SK-N-SH (cell line): ENCODE results near the gene KCNN1. TPM values are rescaled to one million over a fixed set of nuclear protein-coding genes. Genes with fewer than 3 reads are reported as not detected.

Source experiments
- CTCF ChIA-PET: fragments of 300-600, 350-600 bp; formaldehyde crosslinking; extraction: SDS; loops from one replicate; lab custom pipeline; 2021; lab: Yijun Ruan, JAX
- POLR2A ChIA-PET: fragments of 350-600 bp; sonication (Branson Sonifier 250); formaldehyde crosslinking; extraction: SDS; loops from one replicate; lab custom pipeline; 2020; ENCODE audit warnings: antibody characterized with exemption, inconsistent platforms; lab: Yijun Ruan, JAX
- DNase-seq: peaks from one replicate; pipeline ENCODE4 v3.0.0; 2012
- H2AFZ ChIP-seq: fragments of 200-600 bp; sonication (generic); 2 replicates; pipeline ENCODE4 v1.8.1; 2016; ENCODE audit warnings: antibody characterized with exemption, mild to moderate bottlenecking, low read depth
- H3F3A ChIP-seq: fragments of 200-600 bp; sonication (generic); replicated peaks from 2 replicates; pipeline ENCODE3; 2016; ENCODE audit warnings: antibody characterized with exemption, mild to moderate bottlenecking; ENCODE audit not compliant: insufficient read depth
- H3K27ac ChIP-seq, 2 experiments: fragments of 200-500 bp in 1 of 2; fragments of 200-600 bp in 1 of 2; sonication (Bioruptor generic) in 1 of 2; sonication (generic), shearing (Covaris generic) in 1 of 2; 2 replicates each; pipeline versions ENCODE4 v1.5.1 to v1.6.1; 2014 to 2016; ENCODE audit warnings: low read depth in 2 of 2, inconsistent platforms in 1 of 2, low read length in 1 of 2, mild to moderate bottlenecking in 1 of 2, mixed read lengths in 1 of 2
- H3K27me3 ChIP-seq: fragments of 200-600 bp; sonication (generic), shearing (Covaris generic); 2 replicates; pipeline ENCODE4 v1.6.1; 2016; ENCODE audit warnings: mixed run types; ENCODE audit not compliant: insufficient read depth
- H3K36me3 ChIP-seq, 2 experiments: fragments of 200-500 bp in 1 of 2; fragments of 200-600 bp in 1 of 2; sonication (Bioruptor generic) in 1 of 2; sonication (generic) in 1 of 2; replicated peaks in 1 of 2; 2 replicates each; pipeline versions ENCODE3 to v1.5.1; 2014 to 2016; ENCODE audit warnings: low read length in 1 of 2, mild to moderate bottlenecking in 1 of 2; ENCODE audit not compliant: insufficient read depth in 2 of 2, control insufficient read depth in 1 of 2
- H3K4me1 ChIP-seq, 2 experiments: fragments of 200-500 bp in 1 of 2; fragments of 200-600 bp in 1 of 2; sonication (Bioruptor generic) in 1 of 2; sonication (generic), shearing (Covaris generic) in 1 of 2; 2 replicates each; pipeline versions ENCODE4 v1.5.1 to v1.6.1; 2014 to 2016; ENCODE audit warnings: low read depth in 1 of 2, low read length in 1 of 2, mixed run types in 1 of 2; ENCODE audit not compliant: insufficient read depth in 2 of 2, control insufficient read depth in 1 of 2
- H3K4me2 ChIP-seq: fragments of 200-600 bp; sonication (generic), shearing (Covaris generic); 2 replicates; pipeline ENCODE4 v1.6.1; 2017; ENCODE audit warnings: mixed run types
- H3K4me3 ChIP-seq, 2 experiments: fragments of 200-500 bp in 1 of 2; fragments of 200-600 bp in 1 of 2; sonication (Bioruptor generic) in 1 of 2; sonication (generic), shearing (Covaris generic) in 1 of 2; 2 replicates each; pipeline versions ENCODE4 v1.5.1 to v1.8.1; 2014 to 2016; ENCODE audit warnings: low read depth in 2 of 2, inconsistent platforms in 1 of 2, low read length in 1 of 2, mild to moderate bottlenecking in 1 of 2, mixed read lengths in 1 of 2, moderate library complexity in 1 of 2
- H3K79me2 ChIP-seq: fragments of 200-600 bp; sonication (generic); 2 replicates; pipeline ENCODE4 v1.8.1; 2017; ENCODE audit warnings: mild to moderate bottlenecking; ENCODE audit not compliant: insufficient read depth
- H3K9ac ChIP-seq: fragments of 200-600 bp; sonication (generic); 2 replicates; pipeline ENCODE4 v1.6.1; 2017; ENCODE audit warnings: mixed run types
- H3K9me2 ChIP-seq: fragments of 200-600 bp; sonication (generic); 2 replicates; pipeline ENCODE4 v1.6.1; 2017; ENCODE audit warnings: mixed run types
- H3K9me3 ChIP-seq: fragments of 200-600 bp; sonication (generic); 2 replicates; pipeline ENCODE4 v1.6.1; 2017; ENCODE audit warnings: mixed run types, mild to moderate bottlenecking, moderate library complexity
- H4K20me1 ChIP-seq: fragments of 200-600 bp; sonication (generic); 2 replicates; pipeline ENCODE4 v1.6.1; 2017; ENCODE audit warnings: mild to moderate bottlenecking, mixed run types; ENCODE audit not compliant: insufficient read depth
- ELF1 ChIP-seq: IDR thresholded peaks from 2 replicates; pipeline ENCODE4 v1.4.0; 2012
- EP300 ChIP-seq, 2 experiments: IDR thresholded peaks; 2 replicates each; pipeline versions ENCODE4 v1.4.0 to v1.6.1; 2012; ENCODE audit warnings: borderline replicate concordance in 1 of 2, low read depth in 1 of 2, low read length in 1 of 2
- EZH2phosphoT487 ChIP-seq: fragments of 200-600 bp; sonication (generic); IDR thresholded peaks from 2 replicates; pipeline ENCODE4 v1.6.1; 2017; ENCODE audit warnings: low read depth, mixed run types, mild to moderate bottlenecking, antibody characterized with exemption, moderate library complexity, borderline replicate concordance
- GATA2 ChIP-seq: sonication (generic); formaldehyde crosslinking; IDR thresholded peaks from 2 replicates; pipeline ENCODE4 v1.5.0; 2020; ENCODE audit warnings: mild to moderate bottlenecking, missing genetic modification reagents
- MAX ChIP-seq: IDR thresholded peaks from 2 replicates; pipeline ENCODE4 v1.4.0; 2012; ENCODE audit warnings: low read depth
- MXI1 ChIP-seq: IDR thresholded peaks from 2 replicates; pipeline ENCODE4 v1.6.1; 2012; ENCODE audit warnings: mild to moderate bottlenecking, low read depth, low read length, improper control_type of control experiment
- NFIC ChIP-seq: IDR thresholded peaks from 2 replicates; pipeline ENCODE4 v1.4.0; 2012; ENCODE audit warnings: borderline replicate concordance
- NRF1 ChIP-seq: IDR thresholded peaks from 2 replicates; pipeline ENCODE4 v1.6.1; 2012; ENCODE audit warnings: low read depth, mild to moderate bottlenecking, low read length
- RAD21 ChIP-seq: IDR thresholded peaks from 2 replicates; pipeline ENCODE4 v1.6.1; 2012; ENCODE audit warnings: mild to moderate bottlenecking, low read length
- RXRA ChIP-seq: IDR thresholded peaks from 2 replicates; pipeline ENCODE4 v1.4.0; 2012; ENCODE audit warnings: low read depth, mild to moderate bottlenecking, borderline replicate concordance
- TEAD4 ChIP-seq: IDR thresholded peaks from 2 replicates; pipeline ENCODE4 v1.4.0; 2012; ENCODE audit warnings: mild to moderate bottlenecking, borderline replicate concordance; ENCODE audit not compliant: insufficient read depth
- YY1 ChIP-seq: IDR thresholded peaks from 2 replicates; pipeline ENCODE4 v1.4.0; 2012; ENCODE audit warnings: low read depth, mild to moderate bottlenecking
- ZBTB33 ChIP-seq: IDR thresholded peaks from 2 replicates; pipeline ENCODE4 v1.4.0; 2012; ENCODE audit warnings: low read depth, borderline replicate concordance
- WGBS: methylation state at CpG from one replicate; pipeline ENCODE4 v1.1.6; 2017; ENCODE audit warnings: low lambda C conversion rate; 5-methylcytosine and 5-hydroxymethylcytosine counted together
- polyA plus RNA-seq, 3 experiments: library from polyadenylated mRNA; depleted of rRNA; stranded (reverse); fragments of >200 nt; gene quantifications; 2 replicates each; pipeline ENCODE4 v1.2.3, GENCODE V29; 2012

Gene KCNN1
- polyA plus RNA-seq, 1 of the 3 experiments (the other 2 are of a cell fraction): 3.6 TPM

GRCh38 chr19:17951990-17952976 lies 14.6 kb upstream of the KCNN1 start:
- no peaks in the 10 kb centered on the region for H3K36me3 ChIP-seq
- peaks cover 52% of the 10 kb centered on the region for H3K27me3 ChIP-seq
- no peak overlapping the region for H3K9ac ChIP-seq
- peaks cover 2% of the 10 kb centered on the region for H3F3A ChIP-seq
- no peak overlapping the region for H2AFZ ChIP-seq
- no peaks in the 10 kb centered on the region for H4K20me1 ChIP-seq
- no peak for TF ChIP-seq NRF1
- TF ChIP-seq EZH2phosphoT487: no peak; the same call in 1 of the 2 replicates
- no peak for TF ChIP-seq ELF1
- TF ChIP-seq GATA2 (CRISPR knock-in tag): no peak
- TF ChIP-seq TEAD4: no peak
- no peak for TF ChIP-seq MXI1
- no peak for TF ChIP-seq EP300 (IDR thresholded peaks at IDR 0.05; ENCODE audit: borderline replicate concordance in 1 of 2, low read depth in 1 of 2, low read length in 1 of 2)
- TF ChIP-seq RXRA: no peak
- TF ChIP-seq, all 33 proteins: peak for 0
- Histone ChIP-seq H3K4me1 (peaks cover 1 to 19% of the 10 kb centered on the region in 2 experiments; a peak in 2 of 4 replicates), H3K27ac (no peak overlapping the region), H3K4me2 (peak overlapping the region; percentile 63; the same call in 1 of the 2 replicates), H3K79me2 (no peaks in the 10 kb centered on the region), H3K4me3 (peak overlapping the region in 1 of 2 experiments; percentile 30; a peak in 2 of 4 replicates), H3K9me2 (no peaks in the 10 kb centered on the region), H3K9me3 (no peaks in the 10 kb centered on the region)
- DNase-seq: peak; percentile 75
- WGBS: 1% methylated on average over 16 of the region's 68 CpGs
- ChIA-PET CTCF (interaction anchor here (1.0 to 4.1 kb wide), 8 partner anchors 8 to 110 kb away, joined by 3 to 36 read pairs (median 4); partner anchors contain the start of genes CCDC124, KCNN1 and RPL18A), POLR2A (interaction anchor here (0.6 kb wide), 1 partner anchor 430 kb away, joined by 3 read pairs; no protein-coding TSS in a partner anchor)

GRCh38 chr19:17953316-17953801 lies 13.5 kb upstream of the KCNN1 start:
- H3K79me2 ChIP-seq: no peaks in the 10 kb centered on the region
- POLR2A ChIA-PET: no interaction called here

More at GRCh38 chr19:17953316-17953801, 13.5 kb upstream of the KCNN1 start:
- DNase-seq: no peak
- Histone ChIP-seq H3K9ac (no peak overlapping the region), H4K20me1 (no peaks in the 10 kb centered on the region), H3K9me2 (no peaks in the 10 kb centered on the region), H3K4me3 (no peak overlapping the region), H3K4me1 (peaks cover 0 to 17% of the 10 kb centered on the region in 2 experiments; a peak in 1 of 4 replicates), H3K27ac (no peak overlapping the region), H3K4me2 (no peak overlapping the region), H3K36me3 (no peaks in the 10 kb centered on the region), H3K27me3 (peaks cover 52% of the 10 kb centered on the region), H3F3A (no peaks in the 10 kb centered on the region), H3K9me3 (no peaks in the 10 kb centered on the region), H2AFZ (no peak overlapping the region)
- CTCF ChIA-PET: interaction anchor here (1.0 to 4.1 kb wide), 6 partner anchors 9 to 43 kb away, joined by 3 to 36 read pairs (median 9); partner anchors contain the start of genes CCDC124 and KCNN1
- TF ChIP-seq ZBTB33 (no peak), YY1 (no peak), RAD21 (no peak), MAX (no peak), NFIC (no peak)
- WGBS: 75% methylated on average over 6 of the region's 7 CpGs
